ENCODE results near the gene RGS7. TPM values are rescaled to one million over a fixed set of nuclear protein-coding genes. Genes with fewer than 3 reads are reported as not detected.

The RGS7 gene
- total and polyA plus RNA-seq, 10 of the 15 experiments (the other 5 are each of a cell fraction or from before 2014, with no cell fraction given): not detected

DNA sequence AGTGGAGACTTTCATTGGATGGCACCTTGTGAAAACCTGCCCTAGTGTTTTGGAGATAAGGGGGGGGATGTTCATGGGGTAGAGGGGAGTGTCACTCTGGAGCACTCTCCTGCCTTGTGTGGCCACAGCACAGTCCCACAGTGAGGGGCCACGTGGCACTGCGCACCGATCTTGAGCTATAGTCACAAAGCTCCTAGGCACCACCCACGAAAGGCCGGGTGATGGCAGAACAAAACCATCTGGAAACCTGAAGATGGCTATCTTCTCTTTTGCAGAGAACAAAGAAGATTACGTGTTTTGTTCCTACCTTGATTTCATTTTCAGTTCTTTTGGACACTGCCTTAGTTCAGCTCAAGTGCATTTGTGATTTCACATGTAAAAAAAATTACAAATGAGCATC is 220.6 kb downstream of the RGS7 start:
- no TSS peak for BruUV-seq (replicated peaks)
- ChIA-PET SMC1A (ENCODE audit: uncharacterized antibody, unreplicated experiment) (interaction anchor here (0.6 to 1.1 kb wide), 2 partner anchors 11 to 363 kb away, joined by 3 read pairs; no protein-coding TSS in a partner anchor), RAD21 (ENCODE audit: unreplicated experiment) (no interaction called here), CTCF (interaction anchor here (1.0 to 1.2 kb wide), 2 partner anchors 349 to 404 kb away, joined by 4 read pairs; no protein-coding TSS in a partner anchor), POLR2A (no interaction called here)
- in situ Hi-C loops (cut with MboI) (no loop called here), intact Hi-C loops (cut with micrococcal nuclease; ENCODE audit: unreplicated experiment) (no loop called here)
- H3K9me3 ChIP-seq (replicated peaks; ENCODE audit: control insufficient read depth, insufficient read depth, low read length): no peaks in the 10 kb centered on the region
- no peaks in the 10 kb centered on the region for H3K4me1 ChIP-seq (ENCODE audit: control insufficient read depth, insufficient read depth, low read length)
- no peaks in the 10 kb centered on the region for H3K79me2 ChIP-seq (ENCODE audit: control insufficient read depth, insufficient read depth, low read length)
- H4K20me1 ChIP-seq (ENCODE audit: control insufficient read depth, insufficient read depth): no peaks in the 10 kb centered on the region
- H3K4me2 ChIP-seq (ENCODE audit: control insufficient read depth, insufficient read depth): no peak overlapping the region
- H3K36me3 ChIP-seq (ENCODE audit: control insufficient read depth in 2 of 2, insufficient read depth in 2 of 2, low read length in 1 of 2): no peaks in the 10 kb centered on the region
- TF ChIP-seq SMAD1 (IDR thresholded peaks at IDR 0.05; ENCODE audit: low read depth, partially characterized antibody) (no peak), NR2C1 (IDR thresholded peaks at IDR 0.05) (no peak), CREM (IDR thresholded peaks at IDR 0.05; ENCODE audit: low read depth) (no peak), MEF2B (IDR thresholded peaks at IDR 0.05; ENCODE audit: partially characterized antibody, poor library complexity, severe bottlenecking) (no peak), STAT1 (conservative IDR thresholded peaks at IDR 0.05) (no peak), MEF2A (IDR thresholded peaks at IDR 0.05; ENCODE audit: insufficient read depth, low read depth, low read length) (no peak), ESRRA (IDR thresholded peaks at IDR 0.05; ENCODE audit: low read length) (no peak), ELK1 (IDR thresholded peaks at IDR 0.05; ENCODE audit: low read depth, low read length) (no peak), REST (IDR thresholded peaks at IDR 0.05; ENCODE audit: low read depth, low read length) (no peak), GATAD2B (conservative IDR thresholded peaks at IDR 0.05; ENCODE audit: low read depth) (no peak), FOS (IDR thresholded peaks at IDR 0.05; ENCODE audit: borderline replicate concordance, extremely low read depth, insufficient read length) (no peak)
- no peak overlapping the region for H3K4me3 ChIP-seq
- no peaks in the 10 kb centered on the region for H3K27me3 ChIP-seq (replicated peaks in 1 of 2; ENCODE audit: control insufficient read depth in 2 of 2, insufficient read depth in 2 of 2, low read length in 1 of 2)
- 58% methylated on average over 6 of the region's 6 CpGs for WGBS (ENCODE audit: insufficient coverage, insufficient replicate concordance, low lambda C conversion rate, missing lambda C conversion rate)
- no peak for DNase-seq (ENCODE audit: low read depth, low spot score)
- no peak for FAIRE-seq
- H3K27ac ChIP-seq (ENCODE audit: control insufficient read depth, insufficient read depth): no peak overlapping the region
- ATAC-seq: no peak
- H2AFZ ChIP-seq (ENCODE audit: control insufficient read depth, low read depth, low read length): no peak overlapping the region
- H3K9ac ChIP-seq (ENCODE audit: control insufficient read depth, insufficient read depth, low read length): no peak overlapping the region

Measured in GM12878 (cell line).